Measurements from ENCODE around the gene MALRD1.

GRCh38 chr10:19563388-19564141 lies 515.0 kb downstream of the MALRD1 start:
- no peak for TF ChIP-seq TAF1 (IDR thresholded peaks at IDR 0.05; ENCODE audit: borderline replicate concordance, insufficient read depth, low read length)
- TF ChIP-seq, protein P1, sequence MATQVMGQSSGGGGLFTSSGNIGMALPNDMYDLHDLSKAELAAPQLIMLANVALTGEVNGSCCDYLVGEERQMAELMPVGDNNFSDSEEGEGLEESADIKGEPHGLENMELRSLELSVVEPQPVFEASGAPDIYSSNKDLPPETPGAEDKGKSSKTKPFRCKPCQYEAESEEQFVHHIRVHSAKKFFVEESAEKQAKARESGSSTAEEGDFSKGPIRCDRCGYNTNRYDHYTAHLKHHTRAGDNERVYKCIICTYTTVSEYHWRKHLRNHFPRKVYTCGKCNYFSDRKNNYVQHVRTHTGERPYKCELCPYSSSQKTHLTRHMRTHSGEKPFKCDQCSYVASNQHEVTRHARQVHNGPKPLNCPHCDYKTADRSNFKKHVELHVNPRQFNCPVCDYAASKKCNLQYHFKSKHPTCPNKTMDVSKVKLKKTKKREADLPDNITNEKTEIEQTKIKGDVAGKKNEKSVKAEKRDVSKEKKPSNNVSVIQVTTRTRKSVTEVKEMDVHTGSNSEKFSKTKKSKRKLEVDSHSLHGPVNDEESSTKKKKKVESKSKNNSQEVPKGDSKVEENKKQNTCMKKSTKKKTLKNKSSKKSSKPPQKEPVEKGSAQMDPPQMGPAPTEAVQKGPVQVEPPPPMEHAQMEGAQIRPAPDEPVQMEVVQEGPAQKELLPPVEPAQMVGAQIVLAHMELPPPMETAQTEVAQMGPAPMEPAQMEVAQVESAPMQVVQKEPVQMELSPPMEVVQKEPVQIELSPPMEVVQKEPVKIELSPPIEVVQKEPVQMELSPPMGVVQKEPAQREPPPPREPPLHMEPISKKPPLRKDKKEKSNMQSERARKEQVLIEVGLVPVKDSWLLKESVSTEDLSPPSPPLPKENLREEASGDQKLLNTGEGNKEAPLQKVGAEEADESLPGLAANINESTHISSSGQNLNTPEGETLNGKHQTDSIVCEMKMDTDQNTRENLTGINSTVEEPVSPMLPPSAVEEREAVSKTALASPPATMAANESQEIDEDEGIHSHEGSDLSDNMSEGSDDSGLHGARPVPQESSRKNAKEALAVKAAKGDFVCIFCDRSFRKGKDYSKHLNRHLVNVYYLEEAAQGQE (IDR thresholded peaks at IDR 0.05; ENCODE audit: insufficient read depth in 1 of 2, low read depth in 2 of 2, low read length in 2 of 2): no peak
- no peak for TF ChIP-seq POLR2AphosphoS5 (IDR thresholded peaks at IDR 0.05; ENCODE audit: low read depth, low read length)
- no peak for TF ChIP-seq SIN3A (IDR thresholded peaks at IDR 0.05; ENCODE audit: borderline replicate concordance, insufficient read depth, low read length)

Data from PFSK-1 (cell line).